Endothelial cell (in vitro differentiated cells): ENCODE data around the gene OPN1MW. TPM values are rescaled to one million over a fixed set of nuclear protein-coding genes. Genes with fewer than 3 reads are reported as not detected.
"Not testable (repeated sequence)": the region's sequence is repeated elsewhere in the genome, so short reads cannot be mapped to it uniquely, and the experiment has no call there.

Source experiments
- DNase-seq: peaks from one replicate; pipeline ENCODE4 v3.0.0; 2021; ENCODE audit warnings: low spot score
- H3K27ac Mint-ChIP-seq: one replicate; pipeline ENCODE4 v1.8.0; 2021; ENCODE audit warnings: mixed read lengths, inconsistent platforms; ENCODE audit not compliant: unreplicated experiment
- H3K27me3 Mint-ChIP-seq: one replicate; pipeline ENCODE4 v1.8.0; 2021; ENCODE audit warnings: mild to moderate bottlenecking, moderate library complexity, mixed read lengths, inconsistent platforms; ENCODE audit not compliant: unreplicated experiment
- H3K36me3 Mint-ChIP-seq: one replicate; pipeline ENCODE4 v1.8.0; 2021; ENCODE audit warnings: mild to moderate bottlenecking, low read depth, mixed read lengths, inconsistent platforms; ENCODE audit not compliant: unreplicated experiment
- H3K4me1 Mint-ChIP-seq: one replicate; pipeline ENCODE4 v1.8.0; 2021; ENCODE audit warnings: mild to moderate bottlenecking, mixed read lengths, inconsistent platforms; ENCODE audit not compliant: unreplicated experiment
- H3K4me3 Mint-ChIP-seq: one replicate; pipeline ENCODE4 v1.8.0; 2021; ENCODE audit warnings: mild to moderate bottlenecking, mixed read lengths, inconsistent platforms; ENCODE audit not compliant: unreplicated experiment
- H3K9me3 Mint-ChIP-seq: one replicate; pipeline ENCODE4 v1.8.0; 2021; ENCODE audit warnings: mixed read lengths, inconsistent platforms; ENCODE audit not compliant: unreplicated experiment
- total RNA-seq: library from RNA; stranded (reverse); fragmentation: NEBNext Ultra II Directional; extraction: Animal tissue kit (Norgen Biotek cat#: 25700); gene quantifications from one replicate; pipeline ENCODE4 v1.2.1, GENCODE V29; 2021; ENCODE audit not compliant: unreplicated experiment

OPN1MW gene
- total RNA-seq, 1 donor from 2014 or later: not detected

- not testable (repeated sequence) for H3K9me3 Mint-ChIP-seq, H3K27me3 Mint-ChIP-seq, DNase-seq, H3K4me1 Mint-ChIP-seq, H3K27ac Mint-ChIP-seq, H3K36me3 Mint-ChIP-seq, H3K4me3 Mint-ChIP-seq
Measured at GRCh38 chrX:154172535-154172943, 9.9 kb upstream of the OPN1MW start.

- H3K27ac Mint-ChIP-seq, H3K36me3 Mint-ChIP-seq, H3K9me3 Mint-ChIP-seq, H3K27me3 Mint-ChIP-seq, DNase-seq, H3K4me1 Mint-ChIP-seq, H3K4me3 Mint-ChIP-seq: not testable (repeated sequence)
Measured at GRCh38 chrX:154174356-154174755, 8.0 kb upstream of the OPN1MW start.

GRCh38 chrX:154183794-154184193 lies 1.4 kb downstream of the OPN1MW start:
- not testable (repeated sequence) for H3K4me3 Mint-ChIP-seq, H3K4me1 Mint-ChIP-seq, H3K36me3 Mint-ChIP-seq, H3K27ac Mint-ChIP-seq, DNase-seq, H3K27me3 Mint-ChIP-seq, H3K9me3 Mint-ChIP-seq

- DNase-seq: not testable (repeated sequence)
Measured at GRCh38 chrX:154192846-154193245, 10.4 kb downstream of the OPN1MW start.

GRCh38 chrX:154194316-154194715 lies 11.9 kb downstream of the OPN1MW start:
- not testable (repeated sequence) for H3K4me1 Mint-ChIP-seq, H3K36me3 Mint-ChIP-seq, H3K9me3 Mint-ChIP-seq, H3K4me3 Mint-ChIP-seq, DNase-seq, H3K27me3 Mint-ChIP-seq, H3K27ac Mint-ChIP-seq

More at GRCh38 chrX:154192846-154193245, 10.4 kb downstream of the OPN1MW start:
- not testable (repeated sequence) for H3K4me1 Mint-ChIP-seq, H3K27ac Mint-ChIP-seq, H3K9me3 Mint-ChIP-seq, H3K36me3 Mint-ChIP-seq, H3K27me3 Mint-ChIP-seq, H3K4me3 Mint-ChIP-seq

- H3K27ac Mint-ChIP-seq, H3K27me3 Mint-ChIP-seq, H3K9me3 Mint-ChIP-seq, H3K4me3 Mint-ChIP-seq, H3K36me3 Mint-ChIP-seq, DNase-seq, H3K4me1 Mint-ChIP-seq: not testable (repeated sequence)
Measured at GRCh38 chrX:154196466-154196865, 14.1 kb downstream of the OPN1MW start.

- H3K27me3 Mint-ChIP-seq, H3K4me3 Mint-ChIP-seq, DNase-seq, H3K9me3 Mint-ChIP-seq, H3K27ac Mint-ChIP-seq, H3K4me1 Mint-ChIP-seq, H3K36me3 Mint-ChIP-seq: not testable (repeated sequence)
Measured at GRCh38 chrX:154209670-154210418, 27.4 kb downstream of the OPN1MW start.

GRCh38 chrX:154211057-154211456 lies 28.7 kb downstream of the OPN1MW start:
- H3K9me3 Mint-ChIP-seq, H3K4me1 Mint-ChIP-seq, H3K4me3 Mint-ChIP-seq, H3K27me3 Mint-ChIP-seq, H3K27ac Mint-ChIP-seq, H3K36me3 Mint-ChIP-seq: not testable (repeated sequence)
- peak; percentile 0 for DNase-seq

- H3K27ac Mint-ChIP-seq, H3K4me1 Mint-ChIP-seq, H3K36me3 Mint-ChIP-seq, DNase-seq, H3K27me3 Mint-ChIP-seq, H3K4me3 Mint-ChIP-seq, H3K9me3 Mint-ChIP-seq: not testable (repeated sequence)
Measured at GRCh38 chrX:154211499-154211898, 29.1 kb downstream of the OPN1MW start.

- not testable (repeated sequence) for DNase-seq, H3K27me3 Mint-ChIP-seq, H3K4me3 Mint-ChIP-seq, H3K9me3 Mint-ChIP-seq, H3K27ac Mint-ChIP-seq, H3K36me3 Mint-ChIP-seq, H3K4me1 Mint-ChIP-seq
Measured at GRCh38 chrX:154219456-154219855, 37.1 kb downstream of the OPN1MW start, which contains the start of gene OPN1MW2. Gene OPN1MW2, plus strand, starts transcription at chrX:154219756. Its CDS starts 60 bp downstream, at chrX:154219816.

- not testable (repeated sequence) for H3K9me3 Mint-ChIP-seq, H3K36me3 Mint-ChIP-seq, H3K27ac Mint-ChIP-seq, H3K27me3 Mint-ChIP-seq, DNase-seq, H3K4me1 Mint-ChIP-seq, H3K4me3 Mint-ChIP-seq
Measured at GRCh38 chrX:154225292-154225691, 42.9 kb downstream of the OPN1MW start.

- H3K9me3 Mint-ChIP-seq, H3K4me3 Mint-ChIP-seq, H3K36me3 Mint-ChIP-seq, H3K4me1 Mint-ChIP-seq, H3K27ac Mint-ChIP-seq, H3K27me3 Mint-ChIP-seq, DNase-seq: not testable (repeated sequence)
Measured at GRCh38 chrX:154226706-154227105, 44.3 kb downstream of the OPN1MW start.
